Fibroblast of skin of right quadriceps (primary cell): ENCODE results near the gene STYK1.

Experiments used
- DNase-seq: peaks from one replicate; pipeline ENCODE4 v3.0.0-alpha.2; 2013

STYK1 gene

GRCh38 chr12:10673659-10674384 is at the start of gene STYK1:
Gene STYK1 (minus strand): TSS chr12:10674052. CDS start chr12:10634618, 39,434 bp downstream.
- peak; percentile 19 for DNase-seq

GRCh38 chr12:10722905-10723746 is 49.3 kb upstream of the STYK1 start, which contains the start of gene YBX3:
Gene YBX3 (minus strand): TSS chr12:10723323. CDS start chr12:10723111, 212 bp downstream.
- DNase-seq = peak; percentile 78

- peak; percentile 57 for DNase-seq
Measured at GRCh38 chr12:10722502-10722904, 48.7 kb upstream of the STYK1 start.

GRCh38 chr12:10721651-10722501 is 48.0 kb upstream of the STYK1 start:
- DNase-seq = peak; percentile 93

GRCh38 chr12:10720974-10721650 is 47.3 kb upstream of the STYK1 start:
- DNase-seq = no peak

GRCh38 chr12:10719482-10719881 is 45.6 kb upstream of the STYK1 start:
- DNase-seq = no peak

- DNase-seq = peak; percentile 55
Measured at GRCh38 chr12:10718279-10718821, 44.5 kb upstream of the STYK1 start.

GRCh38 chr12:10717410-10717809 is 43.6 kb upstream of the STYK1 start:
- DNase-seq = no peak

GRCh38 chr12:10716704-10717315 is 43.0 kb upstream of the STYK1 start:
- peak; percentile 81 for DNase-seq

GRCh38 chr12:10716277-10716676 is 42.4 kb upstream of the STYK1 start:
- DNase-seq = no peak

- no peak for DNase-seq
Measured at GRCh38 chr12:10715491-10715890, 41.6 kb upstream of the STYK1 start.

GRCh38 chr12:10709808-10710207 is 36.0 kb upstream of the STYK1 start:
- DNase-seq = no peak

- DNase-seq = no peak
Measured at GRCh38 chr12:10708862-10709261, 35.0 kb upstream of the STYK1 start.

GRCh38 chr12:10705655-10706054 is 31.8 kb upstream of the STYK1 start:
- DNase-seq = no peak

GRCh38 chr12:10701843-10702242 is 28.0 kb upstream of the STYK1 start:
- DNase-seq = no peak

- DNase-seq = no peak
Measured at GRCh38 chr12:10701131-10701681, 27.4 kb upstream of the STYK1 start.

GRCh38 chr12:10700581-10700980 is 26.7 kb upstream of the STYK1 start:
- DNase-seq = no peak

GRCh38 chr12:10697862-10698261 is 24.0 kb upstream of the STYK1 start:
- DNase-seq = no peak

- DNase-seq = no peak
Measured at GRCh38 chr12:10697156-10697555, 23.3 kb upstream of the STYK1 start.

- DNase-seq = no peak
Measured at GRCh38 chr12:10690906-10691305, 17.1 kb upstream of the STYK1 start.

GRCh38 chr12:10689146-10689545 is 15.3 kb upstream of the STYK1 start:
- no peak for DNase-seq
